Kidney epithelial cell (primary cell): ENCODE measurements around the gene RAP1GAP2. TPM values are rescaled to one million over a fixed set of nuclear protein-coding genes. Genes with fewer than 3 reads are reported as not detected.
A peak's percentile ranks its signal among the peaks of the same experiment; 100 is the strongest.

Source experiments
- DNase-seq: peaks from one replicate; pipeline ENCODE4 v3.0.0-alpha.2; 2010; ENCODE audit warnings: low read depth
- H3K27me3 ChIP-seq: 2 replicates; pipeline ENCODE4 v1.6.0; 2011; ENCODE audit warnings: low read length; ENCODE audit not compliant: control insufficient read depth, insufficient read depth
- H3K36me3 ChIP-seq: 2 replicates; pipeline ENCODE4 v1.5.1; 2011; ENCODE audit warnings: low read length; ENCODE audit not compliant: control insufficient read depth, insufficient read depth
- H3K4me3 ChIP-seq: 2 replicates; pipeline ENCODE4 v1.5.1; 2011; ENCODE audit warnings: low read depth, mild to moderate bottlenecking, control low read depth, low read length
- total RNA-seq: library from RNA; depleted of rRNA; stranded (reverse); fragments of >200 nt; gene quantifications from 2 replicates; pipeline ENCODE4 v1.2.3, GENCODE V29; 2015
- TF ChIP-seq, protein P1 (sequence below): IDR thresholded peaks from 2 replicates; pipeline ENCODE4 v1.5.1; 2011; ENCODE audit warnings: mild to moderate bottlenecking, moderate library complexity, low read length, control low read depth, inconsistent platforms; ENCODE audit not compliant: insufficient read depth, poor library complexity, severe bottlenecking

The RAP1GAP2 gene
- total RNA-seq, 1 donor from 2014 or later, result 51.6 TPM

DNA sequence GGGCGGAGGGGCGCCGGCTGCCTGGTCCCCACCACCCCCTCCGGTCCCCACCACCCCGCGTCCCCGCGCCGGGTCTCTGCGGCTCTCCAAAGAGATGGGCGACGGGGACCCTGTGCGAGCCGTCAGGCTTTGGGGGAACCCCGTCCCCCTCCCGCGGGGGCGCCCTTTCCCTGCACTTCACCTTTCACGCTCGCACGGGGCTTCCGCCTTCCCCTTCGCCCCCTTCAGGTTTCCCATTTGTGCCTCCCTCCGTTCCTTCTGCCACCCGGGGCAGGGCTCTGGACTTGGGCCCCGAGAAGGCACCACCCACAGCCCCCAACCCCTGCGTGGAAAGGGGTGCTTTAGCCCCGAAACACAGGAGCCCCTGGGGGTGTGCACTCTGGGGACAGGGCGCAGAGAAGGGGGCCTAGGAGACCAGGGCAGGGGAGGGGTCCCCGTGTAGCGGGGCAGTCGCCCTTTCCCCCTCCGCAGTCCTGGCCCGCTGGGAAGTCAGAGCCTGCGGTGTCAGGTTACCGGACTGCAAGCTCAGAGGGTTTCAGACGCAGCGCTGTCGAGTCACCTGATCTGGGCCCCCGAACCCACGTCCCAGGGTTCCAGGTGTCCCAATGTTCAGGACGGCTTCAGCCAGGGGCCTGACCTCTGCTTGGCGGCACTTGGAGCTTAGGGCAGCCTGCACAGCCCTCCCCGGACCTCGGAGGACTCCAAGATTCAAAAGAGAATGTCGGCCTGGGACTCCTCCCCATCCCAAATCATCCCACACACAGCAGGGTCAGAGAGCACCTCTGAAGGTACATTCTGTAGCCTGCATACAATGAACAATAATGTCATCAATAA lies 40.1 kb upstream of the RAP1GAP2 start:
- peaks cover 32% of the 10 kb centered on the region for H3K27me3 ChIP-seq
- TF ChIP-seq, protein P1, sequence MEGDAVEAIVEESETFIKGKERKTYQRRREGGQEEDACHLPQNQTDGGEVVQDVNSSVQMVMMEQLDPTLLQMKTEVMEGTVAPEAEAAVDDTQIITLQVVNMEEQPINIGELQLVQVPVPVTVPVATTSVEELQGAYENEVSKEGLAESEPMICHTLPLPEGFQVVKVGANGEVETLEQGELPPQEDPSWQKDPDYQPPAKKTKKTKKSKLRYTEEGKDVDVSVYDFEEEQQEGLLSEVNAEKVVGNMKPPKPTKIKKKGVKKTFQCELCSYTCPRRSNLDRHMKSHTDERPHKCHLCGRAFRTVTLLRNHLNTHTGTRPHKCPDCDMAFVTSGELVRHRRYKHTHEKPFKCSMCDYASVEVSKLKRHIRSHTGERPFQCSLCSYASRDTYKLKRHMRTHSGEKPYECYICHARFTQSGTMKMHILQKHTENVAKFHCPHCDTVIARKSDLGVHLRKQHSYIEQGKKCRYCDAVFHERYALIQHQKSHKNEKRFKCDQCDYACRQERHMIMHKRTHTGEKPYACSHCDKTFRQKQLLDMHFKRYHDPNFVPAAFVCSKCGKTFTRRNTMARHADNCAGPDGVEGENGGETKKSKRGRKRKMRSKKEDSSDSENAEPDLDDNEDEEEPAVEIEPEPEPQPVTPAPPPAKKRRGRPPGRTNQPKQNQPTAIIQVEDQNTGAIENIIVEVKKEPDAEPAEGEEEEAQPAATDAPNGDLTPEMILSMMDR, result no peak
- H3K36me3 ChIP-seq, result no peaks in the 10 kb centered on the region
- H3K4me3 ChIP-seq, result no peak overlapping the region
- no peak for DNase-seq

- H3K4me3 ChIP-seq, result no peak overlapping the region
- DNase-seq, result no peak
- peaks cover 21% of the 10 kb centered on the region for H3K27me3 ChIP-seq
- H3K36me3 ChIP-seq, result no peaks in the 10 kb centered on the region
- TF ChIP-seq, protein P1, result no peak
Observed at GRCh38 chr17:2758870-2759269, 37.4 kb upstream of the RAP1GAP2 start.

GRCh38 chr17:2770129-2770528 lies 26.1 kb upstream of the RAP1GAP2 start:
- DNase-seq, result no peak
- H3K4me3 ChIP-seq, result no peak overlapping the region
- H3K27me3 ChIP-seq, result peaks cover 16% of the 10 kb centered on the region
- H3K36me3 ChIP-seq, result no peaks in the 10 kb centered on the region
- TF ChIP-seq, protein P1, result no peak

GRCh38 chr17:2775206-2775605 lies 21.0 kb upstream of the RAP1GAP2 start:
- no peak for DNase-seq
- H3K36me3 ChIP-seq, result no peaks in the 10 kb centered on the region
- peaks cover 46% of the 10 kb centered on the region for H3K27me3 ChIP-seq
- TF ChIP-seq, protein P1, result no peak
- no peak overlapping the region for H3K4me3 ChIP-seq

DNA sequence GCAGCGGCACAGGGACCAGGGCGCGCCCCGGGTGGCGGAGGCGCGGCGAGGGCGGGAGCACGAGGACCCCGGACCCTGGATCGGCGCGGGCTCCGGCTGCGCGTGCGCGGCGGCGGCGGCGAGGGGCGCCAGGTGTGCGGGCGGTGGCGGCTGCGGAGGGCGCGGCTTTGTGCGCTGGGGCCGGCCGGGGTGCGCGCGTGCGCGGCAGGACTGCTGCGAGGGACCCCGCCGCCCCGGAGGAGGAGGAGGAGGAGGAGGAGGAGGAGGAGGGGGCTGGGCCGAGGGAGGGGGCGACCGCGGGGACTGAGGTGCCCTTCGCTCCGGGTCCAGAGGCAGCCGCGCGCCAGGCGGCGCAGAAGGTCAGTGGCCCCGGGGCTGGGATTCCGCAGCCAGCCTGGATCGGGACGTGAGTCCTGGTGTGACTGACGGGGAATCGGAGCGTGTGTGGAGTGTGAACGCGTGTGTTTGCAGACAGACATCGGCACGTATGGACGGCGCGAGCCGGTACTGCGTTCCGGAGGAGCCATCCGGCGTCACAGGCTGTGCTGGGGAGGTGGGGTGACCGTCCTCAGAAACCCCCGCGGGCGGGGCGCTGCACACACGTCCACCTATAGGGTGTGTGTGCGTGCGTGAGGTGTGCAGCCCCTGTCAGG lies 19.5 kb upstream of the RAP1GAP2 start:
- TF ChIP-seq, protein P1, result no peak
- peak overlapping the region; percentile 24 for H3K4me3 ChIP-seq
- no peak for DNase-seq
- no peaks in the 10 kb centered on the region for H3K36me3 ChIP-seq
- peaks cover 47% of the 10 kb centered on the region for H3K27me3 ChIP-seq
